AG04450 (cell line): ENCODE data around the gene HSPBAP1. TPM values are rescaled to one million over a fixed set of nuclear protein-coding genes. Genes with fewer than 3 reads are reported as not detected.

Experiments used
- CTCF ChIA-PET: fragments of 300-600, 350-600 bp; formaldehyde crosslinking; extraction: SDS; loops from one replicate; lab custom pipeline; 2022; ENCODE audit warnings: antibody characterized with exemption, inconsistent platforms; lab: Charles Lee
- POLR2A ChIA-PET: fragments of 350-600 bp; formaldehyde crosslinking; extraction: SDS; loops from one replicate; lab custom pipeline; 2021; ENCODE audit warnings: antibody characterized with exemption, inconsistent platforms; lab: Yijun Ruan, JAX
- DNase-seq: peaks from one replicate; pipeline ENCODE4 v3.0.0-alpha.2; 2011; ENCODE audit warnings: low read depth, low spot score
- H3K27ac ChIP-seq: one replicate; pipeline ENCODE4 v1.5.1; 2012; ENCODE audit warnings: low read depth, low read length, control low read depth
- H3K27me3 ChIP-seq: one replicate; pipeline ENCODE4 v1.6.0; 2012; ENCODE audit warnings: low read length; ENCODE audit not compliant: control insufficient read depth, insufficient read depth
- H3K4me3 ChIP-seq: 2 replicates; pipeline ENCODE4 v1.5.1; 2011; ENCODE audit warnings: mild to moderate bottlenecking, low read depth, low read length, control low read depth
- H3K9me3 ChIP-seq: 2 replicates; pipeline ENCODE4 v1.5.1; 2012; ENCODE audit warnings: low read length; ENCODE audit not compliant: control insufficient read depth, insufficient read depth
- CTCF ChIP-seq: IDR thresholded peaks from 2 replicates; pipeline ENCODE4 v1.5.1; 2011; ENCODE audit warnings: low read depth, low read length, control low read depth, inconsistent platforms
- polyA plus RNA-seq: library from polyadenylated mRNA; depleted of rRNA; stranded (reverse); fragments of >200 nt; gene quantifications from 2 replicates; pipeline ENCODE4 v1.2.3, GENCODE V29; 2011

HSPBAP1 gene
- polyA plus RNA-seq, 1 experiment: 8.3 TPM

GRCh38 chr3:122787872-122788271 is 5.8 kb downstream of the HSPBAP1 start:
- ChIA-PET POLR2A (no interaction called here), CTCF (no interaction called here)
- no peak overlapping the region for H3K4me3 ChIP-seq
- H3K27me3 ChIP-seq: no peaks in the 10 kb centered on the region
- H3K9me3 ChIP-seq: no peaks in the 10 kb centered on the region
- DNase-seq: no peak
- no peak for TF ChIP-seq CTCF
- no peak overlapping the region for H3K27ac ChIP-seq

- H3K4me3 ChIP-seq: no peak overlapping the region
- no peak for DNase-seq
- H3K9me3 ChIP-seq: peaks cover 3% of the 10 kb centered on the region; the same call in 1 of the 2 replicates
- POLR2A ChIA-PET: interaction anchor here (1.0 kb wide), 1 partner anchor 402 kb away, joined by 5 read pairs; the partner anchor contains the start of gene FAM162A
- no peak for TF ChIP-seq CTCF
- no peaks in the 10 kb centered on the region for H3K27me3 ChIP-seq
- no peak overlapping the region for H3K27ac ChIP-seq
- CTCF ChIA-PET: interaction anchor here (0.8 to 1.2 kb wide), 2 partner anchors 30 to 402 kb away, joined by 3 read pairs; partner anchors contain the start of gene FAM162A
Observed at GRCh38 chr3:122786066-122786465, 7.6 kb downstream of the HSPBAP1 start.

GRCh38 chr3:122785231-122785630 is 8.4 kb downstream of the HSPBAP1 start:
- Histone ChIP-seq H3K4me3 (no peak overlapping the region), H3K9me3 (peaks cover 3% of the 10 kb centered on the region; the same call in 1 of the 2 replicates), H3K27me3 (no peaks in the 10 kb centered on the region), H3K27ac (no peak overlapping the region)
- CTCF ChIA-PET: interaction anchor here (0.6 to 1.9 kb wide), 5 partner anchors 8 to 225 kb away, joined by 3 to 7 read pairs (median 3); partner anchors contain the start of gene HSPBAP1
- TF ChIP-seq CTCF: no peak
- POLR2A ChIA-PET: interaction anchor here (1.6 kb wide), 1 partner anchor 9 kb away, joined by 6 read pairs; the partner anchor contains the start of gene HSPBAP1
- no peak for DNase-seq

- peaks cover 3% of the 10 kb centered on the region; the same call in 1 of the 2 replicates for H3K9me3 ChIP-seq
- CTCF ChIA-PET: interaction anchor here (0.6 to 1.9 kb wide), 9 partner anchors 9 to 245 kb away, joined by 3 to 7 read pairs (median 3); partner anchors contain the start of gene HSPBAP1
Observed at GRCh38 chr3:122784436-122784835, 9.2 kb downstream of the HSPBAP1 start.

More at GRCh38 chr3:122784436-122784835, 9.2 kb downstream of the HSPBAP1 start:
- DNase-seq: no peak
- no peak overlapping the region for H3K4me3 ChIP-seq
- POLR2A ChIA-PET: interaction anchor here (1.2 to 1.6 kb wide), 2 partner anchors 9 to 39 kb away, joined by 4 to 6 read pairs; partner anchors contain the start of gene HSPBAP1
- no peak for TF ChIP-seq CTCF
- no peaks in the 10 kb centered on the region for H3K27me3 ChIP-seq
- no peak overlapping the region for H3K27ac ChIP-seq
